ENCODE data around the gene PLEKHG2.

Gene PLEKHG2

DNA sequence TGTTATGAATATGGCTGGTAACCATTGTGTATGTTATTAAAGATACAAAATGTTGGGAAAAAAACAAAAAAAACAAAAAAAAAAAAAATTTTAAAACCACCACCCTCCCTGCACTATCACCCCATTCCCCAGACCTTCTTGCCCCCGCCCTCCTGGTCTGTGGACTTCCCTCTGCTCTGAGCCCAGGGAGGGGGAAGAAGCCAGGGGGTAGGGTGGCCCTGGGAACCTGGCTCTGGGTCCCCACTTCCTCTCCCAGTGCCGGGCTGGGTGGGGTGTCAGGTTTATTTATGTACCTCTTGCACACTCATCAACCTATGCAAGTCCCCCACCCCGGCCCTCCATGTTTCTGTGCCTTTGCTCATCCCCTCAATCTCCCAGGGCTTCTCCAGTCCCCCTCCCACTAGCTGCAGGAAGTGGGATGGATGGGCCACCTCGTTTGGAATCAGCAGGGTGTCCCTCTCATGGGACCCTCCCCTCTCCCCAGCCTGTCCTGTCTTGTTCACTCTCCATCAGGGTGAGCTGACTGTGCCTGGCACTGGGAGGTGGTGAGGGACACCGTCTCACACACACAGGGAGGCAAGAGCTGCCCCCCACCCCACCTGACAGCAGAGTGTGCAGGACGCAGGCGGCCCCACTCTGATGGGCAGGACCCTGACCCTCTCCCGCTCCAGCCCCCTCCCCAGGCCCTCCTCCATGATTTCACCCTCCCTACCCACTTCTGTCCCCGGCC, 27.5 kb upstream of the PLEKHG2 start:
- no peak for DNase-seq

DNA sequence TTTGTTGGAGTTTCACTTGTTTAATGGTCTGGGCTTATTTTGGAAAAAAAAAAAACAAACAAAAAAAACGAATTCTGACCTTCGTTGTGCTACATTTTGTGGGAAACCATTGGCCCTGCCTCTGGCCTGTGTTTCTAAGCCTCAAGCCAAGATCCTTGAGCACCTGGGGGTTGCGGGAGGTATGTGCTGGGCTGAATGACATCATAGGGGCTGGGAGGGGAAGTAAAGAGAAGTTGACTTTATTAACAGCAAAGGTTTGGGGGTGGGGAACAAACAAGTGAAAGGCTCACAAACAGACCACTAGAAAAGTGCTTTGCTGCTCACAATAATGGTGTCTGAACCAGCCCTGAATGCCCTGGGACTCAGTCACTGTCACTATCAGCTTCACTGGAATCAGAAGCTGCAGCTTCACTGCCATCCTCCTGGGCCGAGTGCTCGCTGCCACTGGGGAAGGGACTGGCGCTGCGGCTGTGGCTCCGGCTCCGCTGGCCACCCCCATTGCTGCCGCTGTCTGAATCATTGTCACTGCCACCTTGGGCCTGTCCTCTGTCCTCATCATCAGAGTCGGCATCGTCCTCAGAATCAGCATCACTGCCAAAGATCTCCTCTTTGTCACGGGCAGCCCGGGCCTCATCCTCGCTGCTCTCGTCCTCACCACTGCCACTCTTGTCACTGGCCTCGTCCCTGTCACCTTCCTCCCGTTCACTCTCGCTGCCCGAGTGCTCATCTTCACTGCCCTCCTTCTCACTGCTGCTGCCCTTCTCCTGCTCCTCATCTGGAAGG, 26.6 kb upstream of the PLEKHG2 start:
- no peak for DNase-seq

GRCh38 chr19:39386557-39386956, 25.9 kb upstream of the PLEKHG2 start:
- no peak for DNase-seq

GRCh38 chr19:39388657-39389056, 23.8 kb upstream of the PLEKHG2 start:
- DNase-seq, result no peak

DNA sequence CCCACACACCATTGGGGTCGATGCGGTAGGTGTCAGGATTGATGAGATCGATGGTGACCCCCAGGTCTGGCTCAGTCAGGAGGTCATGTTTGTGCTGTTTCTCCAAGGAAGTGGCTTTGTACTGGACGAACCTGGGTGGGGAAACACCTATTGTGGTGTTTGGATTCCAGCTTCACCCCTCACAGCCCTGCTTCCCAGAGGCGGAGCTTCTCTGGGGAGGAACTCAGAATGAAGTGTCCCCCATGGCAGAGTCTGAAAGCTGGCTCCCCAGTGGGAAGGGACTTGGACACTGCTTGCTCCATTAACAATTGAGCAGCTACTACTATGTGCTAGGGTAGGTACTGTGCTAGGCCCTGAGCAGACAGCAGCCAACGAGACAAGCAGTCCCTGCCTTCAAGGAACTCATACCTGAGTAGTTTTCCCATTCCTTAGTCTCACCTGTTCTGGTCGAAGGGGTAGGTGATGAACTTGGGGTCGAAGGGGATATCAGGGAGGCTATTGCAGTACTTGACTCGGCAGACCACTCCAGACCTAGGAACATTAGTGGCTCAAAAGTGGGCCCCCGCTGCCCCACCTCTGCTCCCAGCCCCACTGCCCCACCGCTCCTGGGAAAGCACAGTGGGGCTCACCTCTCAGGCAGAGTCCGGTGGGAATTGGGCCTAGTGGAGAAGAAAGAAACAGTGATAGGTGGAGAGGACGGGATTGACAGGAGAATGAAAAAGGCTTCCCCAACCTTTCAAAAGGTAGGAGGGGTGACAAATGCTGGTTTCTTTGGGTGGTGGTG, 22.6 kb upstream of the PLEKHG2 start:
- no peak for DNase-seq

GRCh38 chr19:39390451-39390750, 22.1 kb upstream of the PLEKHG2 start:
- peak in 1 of 2 donors; percentile 24 for DNase-seq

DNA sequence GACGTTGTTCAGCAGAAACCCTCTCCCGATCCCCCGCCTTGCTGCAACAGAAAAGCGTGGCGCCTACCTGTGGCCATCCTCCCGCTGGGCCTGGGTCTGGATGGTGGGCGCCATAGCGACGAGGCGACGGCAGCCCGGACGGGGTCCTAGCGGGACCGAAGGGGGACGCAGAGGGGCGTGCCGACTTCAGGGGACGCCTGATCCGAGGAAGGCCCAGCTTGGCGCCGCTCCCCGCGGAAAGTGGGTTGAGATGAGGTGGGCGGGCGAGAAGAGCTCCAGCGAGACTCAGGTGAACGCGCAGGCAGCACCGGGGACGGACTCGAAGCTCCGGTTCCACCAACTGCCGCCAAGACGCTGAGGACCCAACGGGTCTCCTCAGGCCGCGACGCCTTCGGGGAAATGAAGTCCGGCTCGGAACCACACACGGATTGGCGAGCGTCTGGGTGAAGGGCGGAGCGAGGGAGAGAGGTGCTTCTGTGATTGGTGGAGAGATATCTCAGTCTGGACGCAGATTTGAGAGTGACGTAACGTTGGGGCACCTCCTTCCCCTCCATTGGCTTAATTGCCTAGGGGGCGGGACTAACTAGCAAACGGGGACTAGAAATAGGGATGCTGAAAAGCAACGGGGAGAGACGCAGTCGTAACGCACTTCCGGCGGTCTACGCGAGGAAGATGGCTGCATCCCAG, 21.6 kb upstream of the PLEKHG2 start, which contains the start of the genes MED29 and PAF1:
Gene MED29, plus strand, starts transcription at position 628 of the 687 bp plus-strand sequence. Its CDS starts 45 bp downstream, at position 673.
Gene PAF1, minus strand, starts transcription at position 356 of the 687 bp plus-strand sequence. Its CDS starts 242 bp downstream, at position 114.
- DNase-seq, result peak; percentile 99 to 100

GRCh38 chr19:39397360-39398296, 14.8 kb upstream of the PLEKHG2 start:
- DNase-seq, result peak; percentile 86 to 92

DNA sequence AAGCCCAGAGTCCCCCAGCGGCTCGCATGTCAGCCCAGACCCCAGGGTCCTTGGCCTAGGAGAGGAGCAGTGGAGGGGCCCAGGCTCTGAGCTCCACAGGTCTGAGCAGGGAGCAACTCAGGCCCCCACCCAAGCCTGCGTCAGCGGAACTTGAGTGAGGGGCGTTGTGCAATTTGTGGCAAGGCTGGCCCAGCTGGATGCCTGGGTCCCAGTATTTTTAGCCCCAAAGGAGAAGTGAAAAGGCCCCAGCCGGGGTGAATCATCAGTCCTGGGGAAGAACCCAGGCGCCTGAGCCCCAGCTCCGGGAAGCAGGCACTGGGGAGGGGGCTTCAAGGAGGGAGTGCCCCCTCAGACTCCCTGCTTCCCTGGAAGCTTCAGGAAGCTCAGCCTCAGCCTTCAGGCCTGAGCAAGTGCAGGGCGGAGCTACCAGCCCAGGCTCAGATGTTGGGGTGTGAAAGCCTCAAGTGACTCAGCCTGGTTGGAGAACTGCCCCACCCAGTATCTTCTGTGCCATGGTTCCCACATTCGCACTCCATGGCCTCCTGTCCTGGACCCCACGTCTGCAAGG, 14.1 kb upstream of the PLEKHG2 start:
- DNase-seq, result peak; percentile 88 to 91

- no peak for DNase-seq
Measured at GRCh38 chr19:39399668-39400050, 12.8 kb upstream of the PLEKHG2 start.

DNA sequence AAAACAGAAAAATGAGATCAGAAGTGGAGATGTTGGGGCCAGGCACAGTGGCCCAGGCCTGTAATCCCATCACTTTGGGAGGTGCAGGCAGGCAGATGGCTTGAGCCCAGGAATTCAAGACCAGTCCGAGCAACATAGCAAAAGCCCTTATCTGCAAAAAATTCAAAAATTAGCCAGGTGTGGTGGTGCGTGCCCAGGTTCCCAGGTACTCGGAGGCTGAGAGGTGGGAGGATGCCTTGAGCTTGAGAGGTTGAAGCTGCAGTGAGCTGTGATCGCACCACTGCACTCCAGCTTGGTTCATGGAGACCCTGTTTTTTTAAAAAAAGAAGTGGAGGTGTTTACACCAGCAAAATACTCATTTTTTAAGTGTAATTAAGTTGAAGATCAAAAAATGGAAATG, 12.4 kb upstream of the PLEKHG2 start:
- no peak for DNase-seq

DNA sequence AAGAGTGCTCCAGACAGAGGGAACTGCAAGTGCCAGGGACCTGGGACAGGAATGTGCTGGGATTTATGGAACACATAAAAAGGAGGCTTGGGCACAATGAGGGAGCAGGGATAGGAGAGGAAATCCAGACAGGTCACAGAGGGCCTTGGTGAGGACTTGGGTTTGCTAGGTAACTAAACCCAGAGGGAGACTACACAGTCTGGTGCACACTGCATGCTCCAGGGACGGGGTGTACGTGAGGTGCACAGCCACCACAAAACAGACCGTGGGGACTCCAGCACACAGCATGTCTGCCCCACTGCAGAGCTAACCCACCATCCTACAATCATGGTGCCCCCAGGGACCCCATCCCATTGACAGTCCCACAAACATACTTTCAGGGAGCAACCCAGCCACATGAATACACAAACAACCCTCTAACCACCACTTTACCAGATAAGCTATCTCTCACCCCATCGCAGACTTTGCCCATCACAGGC, 11.4 kb upstream of the PLEKHG2 start:
- no peak for DNase-seq

DNA sequence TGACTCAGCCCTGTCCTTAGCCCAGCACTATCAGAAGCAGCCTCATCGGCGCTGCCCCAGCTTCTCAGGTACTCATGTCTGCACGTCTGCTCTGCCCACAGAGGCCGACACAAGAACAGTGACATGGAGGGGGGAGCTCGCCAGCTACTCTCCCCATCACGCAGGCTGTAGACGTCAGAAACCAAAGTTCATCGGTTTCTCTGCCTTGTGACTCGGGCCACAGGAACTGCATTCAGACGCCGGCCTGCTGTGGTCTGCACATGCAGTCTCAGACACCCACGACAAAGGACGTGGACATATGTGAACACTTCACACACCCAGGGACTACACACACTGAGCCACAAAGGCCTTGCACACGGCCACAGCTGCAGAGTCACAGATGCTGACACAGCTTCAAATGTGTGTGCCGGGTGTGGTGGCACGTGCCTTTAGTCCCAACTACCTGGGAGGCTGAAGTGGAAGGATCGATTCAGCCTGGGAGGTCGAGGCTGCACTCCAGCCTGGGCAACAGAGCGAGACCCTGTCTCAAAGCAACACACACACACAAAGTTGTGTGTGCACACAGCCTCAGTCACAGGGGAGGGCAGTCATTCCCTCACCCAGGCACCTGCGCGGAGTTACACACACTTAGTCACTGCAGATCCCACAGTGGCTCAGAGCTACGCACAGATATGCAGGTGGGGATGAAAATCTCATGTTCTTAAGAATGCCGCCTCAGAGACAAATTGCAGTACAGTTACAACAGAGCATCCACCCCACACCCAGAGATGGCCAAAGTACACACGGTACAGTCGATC, 10.7 kb upstream of the PLEKHG2 start:
- peak; percentile 72 to 83 for DNase-seq

- DNase-seq, result peak; percentile 86 to 87
Measured at GRCh38 chr19:39402346-39403300, 9.8 kb upstream of the PLEKHG2 start.

GRCh38 chr19:39403331-39404312, 8.8 kb upstream of the PLEKHG2 start:
- peak; percentile 47 to 89 for DNase-seq

DNA sequence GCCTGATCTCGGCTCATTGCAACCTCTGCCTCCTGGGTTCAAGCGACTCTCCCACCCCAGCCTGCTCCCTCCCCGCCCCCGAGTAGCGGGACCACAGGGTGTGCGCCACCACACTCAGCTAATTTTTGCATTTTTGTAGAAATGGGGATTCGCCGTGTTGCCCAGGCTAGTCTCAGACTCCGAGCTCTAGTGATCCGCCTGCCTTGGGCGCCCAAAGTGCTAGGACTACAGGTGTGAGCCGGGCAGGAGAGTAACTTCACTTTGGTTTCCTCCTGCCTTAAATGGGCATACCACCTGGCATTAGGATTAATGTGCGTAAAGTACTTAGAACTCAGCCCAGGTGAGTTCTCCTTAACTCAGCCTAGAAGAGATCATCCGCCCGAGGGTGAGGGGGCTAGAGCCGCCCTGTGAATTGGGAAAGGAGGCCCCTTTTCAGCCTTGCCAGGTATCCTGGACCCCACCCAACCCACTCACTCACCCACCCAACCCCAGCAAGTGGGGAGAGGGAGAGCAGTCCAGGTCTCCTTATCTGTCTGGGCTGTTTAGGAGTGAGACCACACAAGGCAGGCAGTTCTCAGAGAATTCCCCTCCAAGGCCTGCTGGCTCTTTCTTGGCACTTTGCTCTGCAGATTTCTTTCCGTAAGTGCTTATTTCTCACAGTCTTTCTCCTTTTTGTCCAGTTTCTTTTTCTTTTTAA, 7.1 kb upstream of the PLEKHG2 start:
- no peak for DNase-seq
